Colonic mucosa (tissue), 4 donors: ENCODE data around the gene MRPL10. TPM values are rescaled to one million over a fixed set of nuclear protein-coding genes. Genes with fewer than 3 reads are reported as not detected.

ENCODE experiments used
- DNase-seq: peaks from one replicate; pipeline ENCODE4 v3.0.0-alpha.2; 2020
- H3K27ac ChIP-seq: fragments of 200-600 bp; one replicate; pipeline ENCODE4 v1.8.0; 2021
- H3K27me3 ChIP-seq: fragments of 200-600 bp; one replicate; pipeline ENCODE4 v1.8.0; 2021
- H3K36me3 ChIP-seq: fragments of 200-600 bp; one replicate; pipeline ENCODE4 v1.8.0; 2021
- H3K4me1 ChIP-seq: fragments of 200-600 bp; one replicate; pipeline ENCODE4 v1.8.0; 2021; ENCODE audit warnings: mild to moderate bottlenecking
- H3K4me3 ChIP-seq: fragments of 200-600 bp; one replicate; pipeline ENCODE4 v1.8.0; 2021
- H3K9ac ChIP-seq, 2 donors: one replicate each; pipeline ENCODE4 v1.7.0; 2013; ENCODE audit warnings: control low read depth in 2 of 2, low read depth in 2 of 2, low read length in 2 of 2
- H3K9me3 ChIP-seq: fragments of 200-600 bp; one replicate; pipeline ENCODE4 v1.8.0; 2021
- CTCF ChIP-seq: fragments of 200-600 bp; IDR thresholded peaks from one replicate; pipeline ENCODE4 v1.8.0; 2022; ENCODE audit warnings: antibody characterized with exemption, mild to moderate bottlenecking
- intact Hi-C: fragments of 100-400 bp; cut with DNase I; formaldehyde crosslinking; loops from one replicate; pipeline ENCODE4 v1.14.1; 2022
- total RNA-seq, 2 donors: library from RNA; stranded (reverse); fragmentation: NEBNext Ultra II Directional in 1 of 2; extraction: Animal tissue kit (Norgen Biotek cat#: 25700) in 1 of 2; gene quantifications; one replicate each; pipeline ENCODE4 v1.2.1, GENCODE V29; 2021
- donor health status: healthy.
- donor health status: DM: no; HTN: no; CAD: no.
- donor health status: DM: no; HTN: no; CAD: no.

Gene MRPL10
- total RNA-seq, 2 donors from 2014 or later, result 32.2 to 50.8 TPM

GRCh38 chr17:47840742-47841487, 9.6 kb upstream of the MRPL10 start, which contains the start of gene SCRN2:
Gene SCRN2 (minus strand): TSS chr17:47841273. CDS start chr17:47840843, 430 bp downstream.
- H3K4me1 ChIP-seq, result peaks cover 15% of the 10 kb centered on the region
- intact Hi-C loops, result loop anchor here (10.0 kb wide), 1 partner anchor 134 kb away; the partner anchor contains the start of gene CDK5RAP3
- peak within 1 kb of the TSS; percentile 63 for H3K27ac ChIP-seq
- H3K9me3 ChIP-seq, result no peaks in the 10 kb centered on the region
- no peaks in the 10 kb centered on the region for H3K36me3 ChIP-seq
- peak; percentile 94 for TF ChIP-seq CTCF
- peak; percentile 96 for DNase-seq
- peak within 1 kb of the TSS; percentile 72 for H3K4me3 ChIP-seq
- H3K9ac ChIP-seq, result peak within 1 kb of the TSS; percentile 63 to 90
- H3K27me3 ChIP-seq, result no peaks in the 10 kb centered on the region

- Histone ChIP-seq H3K9me3 (no peaks in the 10 kb centered on the region), H3K4me1 (peaks cover 15% of the 10 kb centered on the region), H3K27me3 (no peaks in the 10 kb centered on the region), H3K27ac (no peak overlapping the region), H3K4me3 (peak overlapping the region; percentile 72), H3K36me3 (no peaks in the 10 kb centered on the region), H3K9ac (peak overlapping the region; percentile 63 to 90)
- DNase-seq, result no peak
- intact Hi-C loops, result loop anchor here (10.0 kb wide), 1 partner anchor 135 kb away; the partner anchor contains the start of gene CDK5RAP3
- no peak for TF ChIP-seq CTCF
Observed at GRCh38 chr17:47840001-47840741, 8.8 kb upstream of the MRPL10 start.

- Histone ChIP-seq H3K27ac (no peak overlapping the region), H3K27me3 (no peaks in the 10 kb centered on the region), H3K36me3 (no peaks in the 10 kb centered on the region), H3K9ac (no peak overlapping the region), H3K4me1 (peaks cover 15% of the 10 kb centered on the region), H3K9me3 (no peaks in the 10 kb centered on the region), H3K4me3 (no peak overlapping the region)
- intact Hi-C loops, result no loop called here
- no peak for TF ChIP-seq CTCF
- no peak for DNase-seq
Observed at GRCh38 chr17:47839071-47839470, 7.7 kb upstream of the MRPL10 start.

GRCh38 chr17:47838636-47839035, 7.3 kb upstream of the MRPL10 start:
- no peaks in the 10 kb centered on the region for H3K36me3 ChIP-seq
- H3K4me3 ChIP-seq, result no peak overlapping the region
- no peaks in the 10 kb centered on the region for H3K27me3 ChIP-seq
- no peak overlapping the region for H3K27ac ChIP-seq
- no peak for DNase-seq
- H3K9ac ChIP-seq, result no peak overlapping the region
- no peaks in the 10 kb centered on the region for H3K9me3 ChIP-seq
- no peak for TF ChIP-seq CTCF
- H3K4me1 ChIP-seq, result peaks cover 15% of the 10 kb centered on the region
- intact Hi-C loops, result no loop called here

- no peaks in the 10 kb centered on the region for H3K9me3 ChIP-seq
- no peak overlapping the region for H3K4me3 ChIP-seq
- intact Hi-C loops, result no loop called here
- H3K36me3 ChIP-seq, result no peaks in the 10 kb centered on the region
- no peak overlapping the region for H3K27ac ChIP-seq
- H3K9ac ChIP-seq, result no peak overlapping the region
- no peak for DNase-seq
- peaks cover 7% of the 10 kb centered on the region for H3K4me1 ChIP-seq
- TF ChIP-seq CTCF, result no peak
- H3K27me3 ChIP-seq, result no peaks in the 10 kb centered on the region
Observed at GRCh38 chr17:47837401-47838039, 6.2 kb upstream of the MRPL10 start.
